PC-3 (cell line): ENCODE data around the gene PEX11G.

Experiments
- EZH2phosphoT487 ChIP-seq: fragments of 300-600 bp; sonication (generic); IDR thresholded peaks from 2 replicates; pipeline ENCODE4 v1.6.1; 2018; ENCODE audit warnings: mild to moderate bottlenecking, antibody characterized with exemption, low read length, borderline replicate concordance
- TF ChIP-seq, protein P1 (sequence below): fragments of 300-600 bp; sonication (generic); conservative IDR thresholded peaks from 2 replicates; pipeline ENCODE4 v1.5.1; 2017; ENCODE audit warnings: antibody characterized with exemption, low read depth, mild to moderate bottlenecking, low read length

DNA sequence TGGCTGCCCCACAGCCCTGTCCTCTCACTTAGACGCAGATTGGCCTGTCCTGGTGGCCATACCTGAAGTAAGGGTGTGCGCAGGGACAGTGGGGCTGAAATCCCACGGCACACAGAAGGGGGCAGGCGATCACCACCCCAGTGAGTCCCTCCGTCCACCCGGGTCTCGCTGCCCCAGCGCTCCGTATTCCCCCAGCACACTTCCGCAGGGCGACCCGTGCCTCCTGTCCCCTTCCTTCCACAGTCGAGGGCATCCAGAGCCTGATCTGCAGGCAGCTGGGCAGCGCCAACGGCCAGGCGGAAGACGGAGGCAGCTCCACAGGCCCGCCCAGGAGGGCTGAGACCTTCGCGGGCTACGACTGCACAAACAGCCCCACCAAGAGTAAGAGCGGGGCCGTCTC, 25.3 kb downstream of the PEX11G start:
- TF ChIP-seq, protein P1, sequence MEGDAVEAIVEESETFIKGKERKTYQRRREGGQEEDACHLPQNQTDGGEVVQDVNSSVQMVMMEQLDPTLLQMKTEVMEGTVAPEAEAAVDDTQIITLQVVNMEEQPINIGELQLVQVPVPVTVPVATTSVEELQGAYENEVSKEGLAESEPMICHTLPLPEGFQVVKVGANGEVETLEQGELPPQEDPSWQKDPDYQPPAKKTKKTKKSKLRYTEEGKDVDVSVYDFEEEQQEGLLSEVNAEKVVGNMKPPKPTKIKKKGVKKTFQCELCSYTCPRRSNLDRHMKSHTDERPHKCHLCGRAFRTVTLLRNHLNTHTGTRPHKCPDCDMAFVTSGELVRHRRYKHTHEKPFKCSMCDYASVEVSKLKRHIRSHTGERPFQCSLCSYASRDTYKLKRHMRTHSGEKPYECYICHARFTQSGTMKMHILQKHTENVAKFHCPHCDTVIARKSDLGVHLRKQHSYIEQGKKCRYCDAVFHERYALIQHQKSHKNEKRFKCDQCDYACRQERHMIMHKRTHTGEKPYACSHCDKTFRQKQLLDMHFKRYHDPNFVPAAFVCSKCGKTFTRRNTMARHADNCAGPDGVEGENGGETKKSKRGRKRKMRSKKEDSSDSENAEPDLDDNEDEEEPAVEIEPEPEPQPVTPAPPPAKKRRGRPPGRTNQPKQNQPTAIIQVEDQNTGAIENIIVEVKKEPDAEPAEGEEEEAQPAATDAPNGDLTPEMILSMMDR, result no peak
- no peak for TF ChIP-seq EZH2phosphoT487
